Fibroblast of lung (primary cell): ENCODE data around the gene NDFIP2.

ENCODE experiments used
- CTCF ChIP-seq, 2 donors: IDR thresholded peaks in 1 of 2; conservative IDR thresholded peaks in 1 of 2; 1 replicate in 1 of 2; 2 replicates in 1 of 2; pipeline ENCODE4 v1.5.1; 2011 to 2012; ENCODE audit warnings: low read length in 2 of 2, control low read depth in 1 of 2, inconsistent platforms in 1 of 2, low read depth in 1 of 2, mild to moderate bottlenecking in 1 of 2
- EZH2 ChIP-seq: IDR thresholded peaks from 2 replicates; pipeline ENCODE4 v1.5.1; 2012; ENCODE audit warnings: low read length, control low read depth, mild to moderate bottlenecking; ENCODE audit errors: missing control alignments

GRCh38 chr13:79503473-79504017, 22.6 kb downstream of the NDFIP2 start:
- TF ChIP-seq EZH2 (no peak), CTCF (conservative IDR thresholded peaks at IDR 0.05 in 1 of 2, IDR thresholded peaks at IDR 0.05 in 1 of 2; ENCODE audit: low read depth in 1 of 2, low read length in 2 of 2) (no peak)
